Pancreas (tissue), 10 donors: ENCODE results near the gene PLEKHA4. TPM values are rescaled to one million over a fixed set of nuclear protein-coding genes. Genes with fewer than 3 reads are reported as not detected.

ENCODE experiments used
- ATAC-seq, 4 donors: fragments of 200-7000 bp; cut with Tn5 transposase; one replicate each; pipeline versions ENCODE4 v1.8.0 to v1.9.1; 2020; ENCODE audit warnings: mild to moderate bottlenecking in 4 of 4, moderate library complexity in 4 of 4
- DNase-seq, 6 donors: peaks; one replicate each; pipeline ENCODE4 v3.0.0-alpha.2; 2020
- FAIRE-seq: peaks from 2 replicates; lab custom pipeline; 2012; peaks lifted over from hg19 to GRCh38; lab: Jason Lieb, UNC
- H3K27ac ChIP-seq, 4 donors: fragments of 200-600 bp; sonication (generic); 1 replicate in 3 of 4; 2 replicates in 1 of 4; pipeline versions ENCODE4 v1.5.0 to v1.8.0; 2020
- H3K27me3 ChIP-seq, 4 donors: fragments of 200-600 bp; one replicate each; pipeline ENCODE4 v1.8.0; 2021
- H3K36me3 ChIP-seq, 3 donors: fragments of 200-600 bp; sonication (generic) in 1 of 3; one replicate each; pipeline versions ENCODE4 v1.5.0 to v1.8.0; 2020 to 2021
- H3K4me1 ChIP-seq, 3 donors: fragments of 200-600 bp; one replicate each; pipeline ENCODE4 v1.8.0; 2021
- H3K4me3 ChIP-seq, 4 donors: fragments of 200-600 bp; sonication (generic) in 2 of 4; one replicate each; pipeline versions ENCODE4 v1.5.0 to v1.8.0; 2020 to 2021
- H3K9me3 ChIP-seq, 4 donors: fragments of 200-600 bp; one replicate each; pipeline ENCODE4 v1.8.0; 2021
- WGBS, 2 donors: extraction: QIAGEN DNeasy Blood & Tissue Kit; methylation state at CpG; one replicate each; pipeline ENCODE4 v1.1.7; 2013; 5-methylcytosine and 5-hydroxymethylcytosine counted together
- intact Hi-C, 3 donors: fragments of 100-400 bp; cut with DNase I; formaldehyde crosslinking; loops; one replicate each; pipeline versions ENCODE4 v1.11.1 to v1.14.2; 2022
- polyA plus RNA-seq, 2 donors: library from polyadenylated mRNA; stranded (reverse); fragments of 200-250 nt; gene quantifications; one replicate each; pipeline ENCODE4 v1.2.3, GENCODE V29; 2013
- total RNA-seq, 6 donors: library from RNA; stranded (reverse); fragmentation: NEBNext Ultra II Directional in 4 of 6; extraction: Animal tissue kit (Norgen Biotek cat#: 25700) in 4 of 6; gene quantifications; one replicate each; pipeline versions ENCODE4 v1.2.1 to v1.2.4, GENCODE V29; 2021 to 2023
- TF ChIP-seq, protein P1 (sequence below), 4 donors: fragments of 200-600 bp; sonication (generic) in 3 of 4; IDR thresholded peaks; one replicate each; pipeline versions ENCODE4 v1.5.0 to v1.8.0; 2021; ENCODE audit warnings: antibody characterized with exemption in 4 of 4
- donor health status: healthy with polysubstance abuse.
- donor health status: DM: no; HTN: no; CAD: no; lungs with moderate emphysema.
- donor health status: DM: no; HTN: no; CAD: no.
- donor health status: control.
- donor health status: control.
- donor health status: Bipolar disorder and iron deficiency.
- donor health status: DM: yes; HTN: yes; CAD: no.
- donor health status: DM: no; HTN: no; CAD: no.
- donor health status: DM: no; HTN: no; CAD: no.
- donor health status: DM: yes; HTN: yes; CAD: no.

The PLEKHA4 gene
- total and polyA plus RNA-seq, 8 donors = 5.9 to 28.3 (median 12.2) TPM

DNA sequence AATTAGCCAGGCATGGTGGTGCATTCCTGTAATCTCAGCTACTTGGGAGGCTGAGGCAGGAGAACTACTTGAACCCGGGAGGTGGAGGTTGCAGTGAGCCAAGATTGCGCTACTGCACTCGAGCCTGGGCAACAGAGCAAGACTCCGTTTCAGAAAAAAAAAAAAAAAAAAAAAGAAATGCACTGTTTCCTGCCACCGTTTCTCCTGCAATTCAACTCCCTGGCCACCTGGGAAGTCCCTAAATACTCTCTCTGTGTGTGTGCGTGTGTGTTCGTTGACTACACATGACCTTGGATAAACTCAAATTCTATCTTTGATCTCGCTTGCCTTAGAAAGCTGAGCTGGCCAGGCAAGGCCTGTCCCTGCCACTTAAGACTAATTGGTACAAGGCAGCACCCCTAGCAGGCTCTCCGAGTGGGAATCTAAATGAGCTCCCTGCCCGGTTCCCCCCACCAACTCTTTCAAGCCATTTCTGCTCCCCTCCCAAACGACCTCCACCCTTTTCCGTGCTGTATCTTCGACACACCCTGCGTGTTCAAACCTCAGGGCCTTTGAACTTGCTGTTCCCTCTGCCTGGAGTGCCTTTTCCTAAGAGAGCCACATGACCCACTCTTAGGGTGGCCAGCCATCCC is 52.4 kb downstream of the PLEKHA4 start:
- H3K36me3 ChIP-seq = no peaks in the 10 kb centered on the region
- FAIRE-seq (no peak), DNase-seq (peak in 4 of 6 donors; percentile 57 to 80 (median 68)), ATAC-seq (peak; percentile 17 to 36 (median 32))
- TF ChIP-seq, protein P1, sequence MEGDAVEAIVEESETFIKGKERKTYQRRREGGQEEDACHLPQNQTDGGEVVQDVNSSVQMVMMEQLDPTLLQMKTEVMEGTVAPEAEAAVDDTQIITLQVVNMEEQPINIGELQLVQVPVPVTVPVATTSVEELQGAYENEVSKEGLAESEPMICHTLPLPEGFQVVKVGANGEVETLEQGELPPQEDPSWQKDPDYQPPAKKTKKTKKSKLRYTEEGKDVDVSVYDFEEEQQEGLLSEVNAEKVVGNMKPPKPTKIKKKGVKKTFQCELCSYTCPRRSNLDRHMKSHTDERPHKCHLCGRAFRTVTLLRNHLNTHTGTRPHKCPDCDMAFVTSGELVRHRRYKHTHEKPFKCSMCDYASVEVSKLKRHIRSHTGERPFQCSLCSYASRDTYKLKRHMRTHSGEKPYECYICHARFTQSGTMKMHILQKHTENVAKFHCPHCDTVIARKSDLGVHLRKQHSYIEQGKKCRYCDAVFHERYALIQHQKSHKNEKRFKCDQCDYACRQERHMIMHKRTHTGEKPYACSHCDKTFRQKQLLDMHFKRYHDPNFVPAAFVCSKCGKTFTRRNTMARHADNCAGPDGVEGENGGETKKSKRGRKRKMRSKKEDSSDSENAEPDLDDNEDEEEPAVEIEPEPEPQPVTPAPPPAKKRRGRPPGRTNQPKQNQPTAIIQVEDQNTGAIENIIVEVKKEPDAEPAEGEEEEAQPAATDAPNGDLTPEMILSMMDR (IDR thresholded peaks at IDR 0.05) = peak in 1 of 4 donors; percentile 27
- H3K4me3 ChIP-seq = no peak overlapping the region
- WGBS, 2 donors = 11 to 13% methylated on average over 14 of the region's 14 CpGs
- intact Hi-C loops = no loop called here
- peak overlapping the region; percentile 56 to 83 (median 72) for H3K27ac ChIP-seq
- peaks cover 28 to 39% (median 28%) of the 10 kb centered on the region in 3 donors for H3K4me1 ChIP-seq
- no peaks in the 10 kb centered on the region for H3K27me3 ChIP-seq
- no peaks in the 10 kb centered on the region for H3K9me3 ChIP-seq

DNA sequence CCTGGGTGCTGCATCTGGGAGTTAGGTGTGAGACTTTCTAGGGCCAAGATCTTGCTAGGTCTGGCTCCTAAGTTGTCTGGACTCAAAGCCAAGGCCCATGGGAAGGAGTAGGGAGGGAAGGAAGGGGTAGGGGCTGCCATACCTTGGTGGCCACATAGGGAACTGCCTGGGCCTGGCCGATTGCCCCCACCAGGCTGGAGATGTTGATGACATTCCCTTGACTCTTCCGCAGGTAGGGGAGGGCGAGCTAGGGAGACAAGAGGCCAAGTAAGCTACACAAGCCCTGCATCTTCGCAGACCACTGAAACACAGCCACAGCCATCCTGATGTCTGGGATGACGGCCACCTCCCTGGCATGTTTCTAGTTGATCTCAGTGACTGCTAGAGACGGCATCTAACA is 53.5 kb downstream of the PLEKHA4 start:
- H3K4me1 ChIP-seq = peaks cover 28 to 38% (median 28%) of the 10 kb centered on the region in 3 donors
- no peaks in the 10 kb centered on the region for H3K27me3 ChIP-seq
- TF ChIP-seq, protein P1 (IDR thresholded peaks at IDR 0.05) = no peak
- H3K9me3 ChIP-seq = no peaks in the 10 kb centered on the region
- intact Hi-C loops = no loop called here
- no peaks in the 10 kb centered on the region for H3K36me3 ChIP-seq
- no peak for ATAC-seq
- H3K27ac ChIP-seq = peak overlapping the region; percentile 56 to 83 (median 72)
- no peak for FAIRE-seq
- H3K4me3 ChIP-seq = no peak overlapping the region
- no peak for DNase-seq
- 80 to 92% methylated on average over 6 of the region's 6 CpGs for WGBS, 2 donors

DNA sequence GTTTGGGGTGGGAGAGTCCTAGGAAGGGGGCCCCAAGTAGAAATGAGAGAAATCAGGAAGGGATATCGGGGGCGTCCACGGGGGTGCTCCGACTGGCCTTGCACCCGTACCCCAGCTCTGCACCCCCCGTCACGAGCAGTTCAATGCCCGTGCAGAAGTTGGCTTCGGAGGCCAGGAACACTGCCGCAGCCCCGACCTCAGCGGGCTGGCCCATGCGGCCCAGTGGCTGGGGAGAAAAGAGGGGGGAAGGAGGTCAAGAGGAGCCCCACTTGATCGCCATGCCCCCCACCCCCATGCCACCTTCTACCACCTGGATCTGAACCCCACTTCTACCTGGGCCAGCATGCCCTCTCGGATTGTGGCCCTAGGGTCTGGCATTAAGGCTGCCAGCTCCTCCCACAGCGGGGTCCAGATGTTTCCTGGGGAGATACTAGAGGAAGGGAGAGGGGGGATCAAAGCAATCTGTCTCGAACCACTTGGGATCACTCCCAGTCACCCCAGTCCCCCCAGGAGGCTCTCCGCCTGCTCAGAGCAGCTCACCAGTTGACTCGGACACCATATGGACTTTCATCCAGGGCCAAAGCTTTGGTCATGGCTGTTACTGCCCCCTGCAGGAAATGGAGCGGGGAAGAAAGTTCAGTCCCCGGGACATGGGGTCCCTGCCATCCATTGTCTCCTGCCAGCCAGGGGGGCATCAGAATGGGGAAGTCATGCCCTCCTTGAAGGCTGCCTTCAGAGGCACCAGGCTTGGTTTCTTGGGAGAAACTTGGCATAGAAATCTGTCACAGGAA is 55.1 kb downstream of the PLEKHA4 start:
- intact Hi-C loops = no loop called here
- FAIRE-seq (no peak), DNase-seq (peak in 1 of 6 donors; percentile 47), ATAC-seq (no peak)
- no peaks in the 10 kb centered on the region for H3K9me3 ChIP-seq
- H3K36me3 ChIP-seq = no peaks in the 10 kb centered on the region
- TF ChIP-seq, protein P1 (IDR thresholded peaks at IDR 0.05) = no peak
- no peaks in the 10 kb centered on the region for H3K27me3 ChIP-seq
- no peak overlapping the region for H3K4me3 ChIP-seq
- peaks cover 17 to 30% (median 22%) of the 10 kb centered on the region in 3 donors for H3K4me1 ChIP-seq
- 85 to 90% methylated on average over 18 to 21 of the region's 21 CpGs for WGBS, 2 donors
- H3K27ac ChIP-seq = peak overlapping the region; percentile 88 to 95 (median 90)

DNA sequence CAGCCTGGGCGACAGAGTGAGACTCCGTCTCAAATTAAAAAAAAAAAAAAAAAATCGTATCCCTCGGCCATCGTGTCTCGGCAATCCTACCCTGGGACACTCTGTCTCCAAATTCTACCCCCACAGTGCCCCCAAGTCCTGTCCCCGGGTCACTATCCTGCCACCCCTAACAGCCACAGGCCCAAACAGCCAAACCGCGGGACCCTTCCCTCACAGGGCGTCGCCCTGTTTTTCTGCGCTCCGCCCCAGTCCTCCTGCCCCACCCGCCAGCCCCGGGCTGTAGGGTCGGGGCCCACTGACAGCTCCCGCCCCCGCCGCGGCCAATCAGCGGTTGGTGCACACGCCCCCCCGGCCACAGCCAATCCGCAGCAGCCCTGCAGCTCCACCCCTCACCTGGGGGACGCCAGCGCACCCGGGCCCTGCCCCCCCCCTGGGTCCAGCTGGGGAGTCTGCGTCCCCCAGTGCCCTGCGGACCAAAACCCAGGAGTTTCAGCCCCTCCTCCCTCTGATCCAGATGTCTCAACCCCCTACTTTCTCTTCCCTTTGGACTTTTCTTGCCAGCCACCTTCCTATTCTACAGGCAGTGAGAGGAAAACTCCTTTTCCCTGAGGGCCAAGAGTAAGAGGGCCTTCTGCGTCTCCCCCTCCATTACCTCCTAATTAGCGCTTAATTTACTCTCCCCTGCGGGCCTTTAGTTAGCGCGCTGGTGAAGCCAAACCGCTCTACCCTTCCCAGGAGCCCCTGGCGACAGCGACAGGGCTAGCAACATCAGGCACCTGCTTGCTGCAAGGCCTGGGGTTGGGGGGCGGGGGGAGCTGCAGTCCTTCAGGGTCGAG is 56.1 kb downstream of the PLEKHA4 start:
- no peak for FAIRE-seq

More for the DNA sequence above, 56.1 kb downstream of the PLEKHA4 start:
- DNase-seq = peak; percentile 91 to 98 (median 96)
- ATAC-seq = peak; percentile 80 to 88 (median 85)
- Histone ChIP-seq H3K9me3 (no peaks in the 10 kb centered on the region), H3K4me3 (peak overlapping the region; percentile 51 to 69 (median 56)), H3K27me3 (no peaks in the 10 kb centered on the region), H3K27ac (peak overlapping the region; percentile 88 to 95 (median 90)), H3K36me3 (no peaks in the 10 kb centered on the region), H3K4me1 (peaks cover 13 to 22% (median 16%) of the 10 kb centered on the region in 3 donors)
- intact Hi-C loops = no loop called here
- WGBS, 2 donors = 4% methylated on average over 35 to 39 of the region's 39 CpGs
- TF ChIP-seq, protein P1 (IDR thresholded peaks at IDR 0.05) = no peak
